ENCODE measurements around the gene PCSK7.

- TF ChIP-seq CTCF (IDR thresholded peaks at IDR 0.05) (no peak), POLR2A (IDR thresholded peaks at IDR 0.05) (no peak)
Observed at GRCh38 chr11:117271208-117271607, 39.3 kb upstream of the PCSK7 start.

All from adrenal gland (tissue), 5 donors.